Measurements from ENCODE around the gene WWOX.

WWOX gene

GRCh38 chr16:79018650-79019429 lies 919.4 kb downstream of the WWOX start:
- Histone ChIP-seq H3K27ac (ENCODE audit: low read depth, low read length) (no peak overlapping the region), H3K9ac (ENCODE audit: low read depth, low read length) (no peak overlapping the region), H3K4me1 (ENCODE audit: control insufficient read depth, insufficient read depth, low read length) (no peaks in the 10 kb centered on the region), H3K36me3 (ENCODE audit: control insufficient read depth, insufficient read depth, low read length) (no peaks in the 10 kb centered on the region), H3K4me3 (ENCODE audit: low read depth, low read length) (no peak overlapping the region), H3K27me3 (ENCODE audit: control insufficient read depth, insufficient read depth, low read length) (no peaks in the 10 kb centered on the region), H3K9me3 (ENCODE audit: control insufficient read depth, insufficient read depth, low read length) (no peaks in the 10 kb centered on the region)

- Histone ChIP-seq H3K9ac (ENCODE audit: low read depth, low read length) (no peak overlapping the region), H3K4me3 (ENCODE audit: low read depth, low read length) (no peak overlapping the region), H3K4me1 (ENCODE audit: control insufficient read depth, insufficient read depth, low read length) (no peaks in the 10 kb centered on the region), H3K27ac (ENCODE audit: low read depth, low read length) (no peak overlapping the region), H3K36me3 (ENCODE audit: control insufficient read depth, insufficient read depth, low read length) (no peaks in the 10 kb centered on the region), H3K9me3 (ENCODE audit: control insufficient read depth, insufficient read depth, low read length) (no peaks in the 10 kb centered on the region), H3K27me3 (ENCODE audit: control insufficient read depth, insufficient read depth, low read length) (no peaks in the 10 kb centered on the region)
These were observed 920.0 kb downstream of the WWOX start for GRCh38 chr16:79019431-79019830.

- Histone ChIP-seq H3K9me3 (ENCODE audit: control insufficient read depth, insufficient read depth, low read length) (no peaks in the 10 kb centered on the region), H3K9ac (ENCODE audit: low read depth, low read length) (no peak overlapping the region), H3K36me3 (ENCODE audit: control insufficient read depth, insufficient read depth, low read length) (no peaks in the 10 kb centered on the region), H3K27ac (ENCODE audit: low read depth, low read length) (no peak overlapping the region), H3K4me1 (ENCODE audit: control insufficient read depth, insufficient read depth, low read length) (no peaks in the 10 kb centered on the region), H3K27me3 (ENCODE audit: control insufficient read depth, insufficient read depth, low read length) (no peaks in the 10 kb centered on the region), H3K4me3 (ENCODE audit: low read depth, low read length) (no peak overlapping the region)
These were observed 922.7 kb downstream of the WWOX start for GRCh38 chr16:79021991-79022630.

- Histone ChIP-seq H3K4me1 (ENCODE audit: control insufficient read depth, insufficient read depth, low read length) (no peaks in the 10 kb centered on the region), H3K36me3 (ENCODE audit: control insufficient read depth, insufficient read depth, low read length) (no peaks in the 10 kb centered on the region), H3K27me3 (ENCODE audit: control insufficient read depth, insufficient read depth, low read length) (no peaks in the 10 kb centered on the region), H3K27ac (ENCODE audit: low read depth, low read length) (no peak overlapping the region), H3K4me3 (ENCODE audit: low read depth, low read length) (no peak overlapping the region), H3K9ac (ENCODE audit: low read depth, low read length) (no peak overlapping the region), H3K9me3 (ENCODE audit: control insufficient read depth, insufficient read depth, low read length) (no peaks in the 10 kb centered on the region)
These were observed 926.7 kb downstream of the WWOX start for GRCh38 chr16:79026117-79026516.

- no peaks in the 10 kb centered on the region for H3K4me1 ChIP-seq (ENCODE audit: control insufficient read depth, insufficient read depth, low read length)
- no peak overlapping the region for H3K9ac ChIP-seq (ENCODE audit: low read depth, low read length)
- H3K27me3 ChIP-seq (ENCODE audit: control insufficient read depth, insufficient read depth, low read length), result no peaks in the 10 kb centered on the region
- H3K4me3 ChIP-seq (ENCODE audit: low read depth, low read length), result no peak overlapping the region
- H3K27ac ChIP-seq (ENCODE audit: low read depth, low read length), result no peak overlapping the region
- H3K36me3 ChIP-seq (ENCODE audit: control insufficient read depth, insufficient read depth, low read length), result no peaks in the 10 kb centered on the region
- no peaks in the 10 kb centered on the region for H3K9me3 ChIP-seq (ENCODE audit: control insufficient read depth, insufficient read depth, low read length)
These were observed 937.1 kb downstream of the WWOX start for GRCh38 chr16:79036541-79036940.

- Histone ChIP-seq H3K4me3 (ENCODE audit: low read depth, low read length) (no peak overlapping the region), H3K27ac (ENCODE audit: low read depth, low read length) (no peak overlapping the region)
These were observed 938.3 kb downstream of the WWOX start for GRCh38 chr16:79037521-79038373.

GRCh38 chr16:79041206-79041605 lies 941.8 kb downstream of the WWOX start:
- H3K9me3 ChIP-seq (ENCODE audit: control insufficient read depth, insufficient read depth, low read length), result no peaks in the 10 kb centered on the region

More at GRCh38 chr16:79037521-79038373, 938.3 kb downstream of the WWOX start:
- no peaks in the 10 kb centered on the region for H3K36me3 ChIP-seq (ENCODE audit: control insufficient read depth, insufficient read depth, low read length)
- H3K9ac ChIP-seq (ENCODE audit: low read depth, low read length), result no peak overlapping the region
- no peaks in the 10 kb centered on the region for H3K9me3 ChIP-seq (ENCODE audit: control insufficient read depth, insufficient read depth, low read length)
- H3K4me1 ChIP-seq (ENCODE audit: control insufficient read depth, insufficient read depth, low read length), result no peaks in the 10 kb centered on the region
- H3K27me3 ChIP-seq (ENCODE audit: control insufficient read depth, insufficient read depth, low read length), result no peaks in the 10 kb centered on the region

GRCh38 chr16:79042141-79042540 lies 942.7 kb downstream of the WWOX start:
- Histone ChIP-seq H3K27ac (ENCODE audit: low read depth, low read length) (no peak overlapping the region), H3K9ac (ENCODE audit: low read depth, low read length) (no peak overlapping the region), H3K9me3 (ENCODE audit: control insufficient read depth, insufficient read depth, low read length) (no peaks in the 10 kb centered on the region), H3K36me3 (ENCODE audit: control insufficient read depth, insufficient read depth, low read length) (no peaks in the 10 kb centered on the region), H3K4me3 (ENCODE audit: low read depth, low read length) (no peak overlapping the region), H3K4me1 (ENCODE audit: control insufficient read depth, insufficient read depth, low read length) (peaks cover 9% of the 10 kb centered on the region; the same call in 1 of the 2 replicates), H3K27me3 (ENCODE audit: control insufficient read depth, insufficient read depth, low read length) (no peaks in the 10 kb centered on the region)

More at GRCh38 chr16:79041206-79041605, 941.8 kb downstream of the WWOX start:
- no peak overlapping the region for H3K4me3 ChIP-seq (ENCODE audit: low read depth, low read length)
- no peaks in the 10 kb centered on the region for H3K4me1 ChIP-seq (ENCODE audit: control insufficient read depth, insufficient read depth, low read length)
- no peaks in the 10 kb centered on the region for H3K36me3 ChIP-seq (ENCODE audit: control insufficient read depth, insufficient read depth, low read length)
- no peak overlapping the region for H3K27ac ChIP-seq (ENCODE audit: low read depth, low read length)
- H3K27me3 ChIP-seq (ENCODE audit: control insufficient read depth, insufficient read depth, low read length), result no peaks in the 10 kb centered on the region
- H3K9ac ChIP-seq (ENCODE audit: low read depth, low read length), result no peak overlapping the region

- Histone ChIP-seq H3K9ac (ENCODE audit: low read depth, low read length) (no peak overlapping the region), H3K27me3 (ENCODE audit: control insufficient read depth, insufficient read depth, low read length) (no peaks in the 10 kb centered on the region), H3K9me3 (ENCODE audit: control insufficient read depth, insufficient read depth, low read length) (no peaks in the 10 kb centered on the region), H3K4me3 (ENCODE audit: low read depth, low read length) (no peak overlapping the region), H3K27ac (ENCODE audit: low read depth, low read length) (no peak overlapping the region), H3K36me3 (ENCODE audit: control insufficient read depth, insufficient read depth, low read length) (no peaks in the 10 kb centered on the region), H3K4me1 (ENCODE audit: control insufficient read depth, insufficient read depth, low read length) (peaks cover 10% of the 10 kb centered on the region; the same call in 1 of the 2 replicates)
These were observed 943.4 kb downstream of the WWOX start for GRCh38 chr16:79042886-79043285.

- Histone ChIP-seq H3K27ac (ENCODE audit: low read depth, low read length) (no peak overlapping the region), H3K9ac (ENCODE audit: low read depth, low read length) (no peak overlapping the region), H3K4me1 (ENCODE audit: control insufficient read depth, insufficient read depth, low read length) (peaks cover 10% of the 10 kb centered on the region; the same call in 1 of the 2 replicates), H3K27me3 (ENCODE audit: control insufficient read depth, insufficient read depth, low read length) (no peaks in the 10 kb centered on the region), H3K36me3 (ENCODE audit: control insufficient read depth, insufficient read depth, low read length) (no peaks in the 10 kb centered on the region), H3K9me3 (ENCODE audit: control insufficient read depth, insufficient read depth, low read length) (no peaks in the 10 kb centered on the region), H3K4me3 (ENCODE audit: low read depth, low read length) (no peak overlapping the region)
These were observed 945.7 kb downstream of the WWOX start for GRCh38 chr16:79045191-79045590.
